ENCODE measurements around the gene ZNF275.

DNA sequence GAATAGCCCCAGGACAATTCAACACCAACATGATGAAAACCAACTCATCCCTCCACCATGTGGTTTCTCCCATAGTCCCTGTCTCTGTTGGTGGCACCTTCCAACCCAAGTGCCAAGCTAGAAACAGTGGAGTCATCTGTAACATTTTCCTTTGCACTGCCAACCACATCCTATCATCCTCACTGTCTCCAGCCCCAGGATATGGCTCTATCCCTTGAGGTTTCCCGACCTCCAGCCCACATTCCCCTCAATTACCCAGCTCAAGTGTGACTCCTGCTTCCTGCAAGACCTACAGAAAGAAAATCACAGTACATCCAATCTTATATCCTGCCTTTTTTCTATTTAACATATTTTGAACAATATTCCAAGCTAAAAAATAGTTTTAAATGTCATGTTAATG, 36.6 kb upstream of the ZNF275 start:
- TF ChIP-seq, protein P1, sequence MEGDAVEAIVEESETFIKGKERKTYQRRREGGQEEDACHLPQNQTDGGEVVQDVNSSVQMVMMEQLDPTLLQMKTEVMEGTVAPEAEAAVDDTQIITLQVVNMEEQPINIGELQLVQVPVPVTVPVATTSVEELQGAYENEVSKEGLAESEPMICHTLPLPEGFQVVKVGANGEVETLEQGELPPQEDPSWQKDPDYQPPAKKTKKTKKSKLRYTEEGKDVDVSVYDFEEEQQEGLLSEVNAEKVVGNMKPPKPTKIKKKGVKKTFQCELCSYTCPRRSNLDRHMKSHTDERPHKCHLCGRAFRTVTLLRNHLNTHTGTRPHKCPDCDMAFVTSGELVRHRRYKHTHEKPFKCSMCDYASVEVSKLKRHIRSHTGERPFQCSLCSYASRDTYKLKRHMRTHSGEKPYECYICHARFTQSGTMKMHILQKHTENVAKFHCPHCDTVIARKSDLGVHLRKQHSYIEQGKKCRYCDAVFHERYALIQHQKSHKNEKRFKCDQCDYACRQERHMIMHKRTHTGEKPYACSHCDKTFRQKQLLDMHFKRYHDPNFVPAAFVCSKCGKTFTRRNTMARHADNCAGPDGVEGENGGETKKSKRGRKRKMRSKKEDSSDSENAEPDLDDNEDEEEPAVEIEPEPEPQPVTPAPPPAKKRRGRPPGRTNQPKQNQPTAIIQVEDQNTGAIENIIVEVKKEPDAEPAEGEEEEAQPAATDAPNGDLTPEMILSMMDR (IDR thresholded peaks at IDR 0.05): no peak
- TF ChIP-seq POLR2A (IDR thresholded peaks at IDR 0.05): no peak
